CD8-positive, alpha-beta memory T cell (primary cell): Measurements from ENCODE around the gene ACTR3C. TPM values are rescaled to one million over a fixed set of nuclear protein-coding genes. Genes with fewer than 3 reads are reported as not detected.

Experiments
- CTCF ChIA-PET: fragments of 350-600 bp; sonication (Branson Sonifier 250); formaldehyde crosslinking; loops from one replicate; lab custom pipeline; 2021; ENCODE audit warnings: antibody characterized with exemption; lab: Charles Lee
- POLR2A ChIA-PET: fragments of 350-600 bp; sonication (Branson Sonifier 250); formaldehyde crosslinking; loops from one replicate; lab custom pipeline; 2021; ENCODE audit warnings: antibody characterized with exemption; lab: Charles Lee
- DNase-seq, 5 donors: peaks; one replicate each; pipeline versions ENCODE4 v3.0.0 to v3.0.0-alpha.2; 2020 to 2022; ENCODE audit warnings: mixed read lengths in 1 of 5
- H3K27ac ChIP-seq: one replicate; pipeline ENCODE4 v1.7.0; 2013; ENCODE audit warnings: low read depth, mild to moderate bottlenecking, low read length, moderate library complexity
- H3K27me3 ChIP-seq: 2 replicates; pipeline ENCODE4 v1.7.0; 2013; ENCODE audit warnings: low read length, mild to moderate bottlenecking; ENCODE audit not compliant: insufficient read depth, poor library complexity, severe bottlenecking
- H3K36me3 ChIP-seq: 2 replicates; pipeline ENCODE4 v1.7.0; 2013; ENCODE audit warnings: mild to moderate bottlenecking, low read length, moderate library complexity; ENCODE audit not compliant: insufficient read depth
- H3K4me1 ChIP-seq: 2 replicates; pipeline ENCODE4 v1.7.0; 2013; ENCODE audit warnings: mild to moderate bottlenecking, low read length, moderate library complexity; ENCODE audit not compliant: insufficient read depth
- H3K4me3 ChIP-seq: 2 replicates; pipeline ENCODE4 v1.7.0; 2013; ENCODE audit warnings: mild to moderate bottlenecking, low read length
- H3K9me3 ChIP-seq: 2 replicates; pipeline ENCODE4 v1.7.0; 2013; ENCODE audit warnings: mild to moderate bottlenecking, low read length
- H3K27ac Mint-ChIP-seq, 8 donors: one replicate each; pipeline ENCODE4 v1.8.0; 2020 to 2021; ENCODE audit warnings: mixed read lengths in 8 of 8, mild to moderate bottlenecking in 6 of 8, inconsistent platforms in 3 of 8, moderate library complexity in 3 of 8
- H3K27me3 Mint-ChIP-seq, 2 donors: one replicate each; pipeline ENCODE4 v1.8.0; 2020 to 2021; ENCODE audit warnings: mixed read lengths in 2 of 2, mild to moderate bottlenecking in 1 of 2, moderate library complexity in 1 of 2
- H3K36me3 Mint-ChIP-seq, 3 donors: one replicate each; pipeline ENCODE4 v1.8.0; 2020 to 2021; ENCODE audit warnings: mixed read lengths in 3 of 3, inconsistent platforms in 1 of 3, mild to moderate bottlenecking in 1 of 3
- H3K4me1 Mint-ChIP-seq, 3 donors: one replicate each; pipeline ENCODE4 v1.8.0; 2020 to 2021; ENCODE audit warnings: mixed read lengths in 3 of 3, inconsistent platforms in 1 of 3, mild to moderate bottlenecking in 1 of 3
- H3K4me3 Mint-ChIP-seq, 7 donors: one replicate each; pipeline ENCODE4 v1.8.0; 2020 to 2021; ENCODE audit warnings: mixed read lengths in 7 of 7, mild to moderate bottlenecking in 6 of 7, moderate library complexity in 4 of 7, inconsistent platforms in 2 of 7
- H3K9me3 Mint-ChIP-seq, 5 donors: one replicate each; pipeline ENCODE4 v1.8.0; 2020 to 2022; ENCODE audit warnings: mixed read lengths in 5 of 5, mild to moderate bottlenecking in 3 of 5, moderate library complexity in 2 of 5, inconsistent platforms in 1 of 5
- polyA plus RNA-seq: library from polyadenylated mRNA; unstranded; fragments of 300-500 nt; fragmentation: Illumina TruSeq; gene quantifications from one replicate; pipeline ENCODE4 v1.2.3, GENCODE V29; 2021
- total RNA-seq, 2 experiments: library from RNA; stranded (reverse); gene quantifications; one replicate each; pipeline ENCODE4 v1.2.3, GENCODE V29; 2021

The ACTR3C gene
- total and polyA plus RNA-seq, 3 experiments from 2014 or later, result 4.5 to 6.6 (median 4.7) TPM

DNA sequence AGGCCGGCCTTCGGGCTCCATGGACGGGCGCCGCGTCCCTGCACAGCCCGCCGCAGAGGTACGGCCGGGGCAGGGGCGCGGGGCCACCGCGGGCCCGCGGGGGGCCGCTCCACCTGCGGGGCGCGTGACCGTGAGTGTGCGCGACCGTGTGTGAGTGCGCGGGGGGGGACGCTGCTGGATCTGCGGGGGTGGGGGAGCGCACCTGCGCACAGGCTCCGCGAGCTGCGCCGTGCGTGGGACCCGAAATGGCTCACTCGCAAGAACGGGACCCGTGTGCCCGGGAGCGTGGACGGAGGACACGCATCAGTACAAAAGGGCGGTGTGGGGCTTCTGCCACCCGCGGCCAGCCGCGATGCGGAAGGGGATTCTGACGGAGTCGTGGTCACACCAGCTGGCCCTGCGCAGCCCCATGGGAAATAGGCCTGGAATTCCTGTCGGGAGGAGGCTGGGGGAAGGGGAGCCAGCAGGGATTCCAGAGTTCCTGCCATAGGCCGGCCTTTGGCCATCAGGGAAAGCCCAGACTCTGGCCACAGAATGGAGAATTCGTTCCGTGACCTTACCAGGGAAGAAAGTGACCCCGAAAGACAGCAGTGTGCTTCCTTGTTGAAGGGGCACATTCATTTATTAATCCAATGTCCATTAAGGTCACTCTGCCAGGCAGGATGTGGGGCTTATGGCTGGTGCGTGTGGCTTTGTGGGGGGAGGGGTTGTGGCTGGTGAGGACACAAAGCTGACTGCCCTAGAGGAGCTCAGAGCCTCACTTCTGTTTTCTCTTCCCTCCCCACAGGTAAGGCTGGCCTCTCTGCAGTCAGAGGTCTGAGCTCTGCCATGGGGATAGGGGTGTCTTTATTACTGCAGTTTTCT, 45.8 kb upstream of the ACTR3C start:
- Histone ChIP-seq H3K27ac (peak overlapping the region; percentile 94), H3K9me3 (no peaks in the 10 kb centered on the region), H3K4me3 (peak overlapping the region; percentile 83), H3K36me3 (no peaks in the 10 kb centered on the region), H3K27me3 (no peaks in the 10 kb centered on the region), H3K4me1 (peaks cover 36% of the 10 kb centered on the region)
- Mint-ChIP-seq H3K4me3 (peak overlapping the region; percentile 94 to 97 (median 94)), H3K4me1 (peaks cover 31 to 46% (median 32%) of the 10 kb centered on the region in 3 donors), H3K27me3 (peaks cover 0 to 2% of the 10 kb centered on the region in 2 donors), H3K27ac (peak overlapping the region; percentile 88 to 97 (median 94)), H3K9me3 (no peaks in the 10 kb centered on the region), H3K36me3 (peaks cover 0 to 34% (median 0%) of the 10 kb centered on the region in 3 donors)
- CTCF ChIA-PET, result interaction anchor here (0.7 to 2.7 kb wide), 9 partner anchors 9 to 215 kb away, joined by 3 to 9 read pairs (median 4); partner anchors contain the start of genes ACTR3C and LRRC61
- peak in 4 of 5 donors; percentile 41 to 76 (median 58) for DNase-seq
- POLR2A ChIA-PET, result interaction anchor here (0.9 to 2.6 kb wide), 6 partner anchors 9 to 37 kb away, joined by 3 to 24 read pairs (median 5); a partner anchor contains a TSS

DNA sequence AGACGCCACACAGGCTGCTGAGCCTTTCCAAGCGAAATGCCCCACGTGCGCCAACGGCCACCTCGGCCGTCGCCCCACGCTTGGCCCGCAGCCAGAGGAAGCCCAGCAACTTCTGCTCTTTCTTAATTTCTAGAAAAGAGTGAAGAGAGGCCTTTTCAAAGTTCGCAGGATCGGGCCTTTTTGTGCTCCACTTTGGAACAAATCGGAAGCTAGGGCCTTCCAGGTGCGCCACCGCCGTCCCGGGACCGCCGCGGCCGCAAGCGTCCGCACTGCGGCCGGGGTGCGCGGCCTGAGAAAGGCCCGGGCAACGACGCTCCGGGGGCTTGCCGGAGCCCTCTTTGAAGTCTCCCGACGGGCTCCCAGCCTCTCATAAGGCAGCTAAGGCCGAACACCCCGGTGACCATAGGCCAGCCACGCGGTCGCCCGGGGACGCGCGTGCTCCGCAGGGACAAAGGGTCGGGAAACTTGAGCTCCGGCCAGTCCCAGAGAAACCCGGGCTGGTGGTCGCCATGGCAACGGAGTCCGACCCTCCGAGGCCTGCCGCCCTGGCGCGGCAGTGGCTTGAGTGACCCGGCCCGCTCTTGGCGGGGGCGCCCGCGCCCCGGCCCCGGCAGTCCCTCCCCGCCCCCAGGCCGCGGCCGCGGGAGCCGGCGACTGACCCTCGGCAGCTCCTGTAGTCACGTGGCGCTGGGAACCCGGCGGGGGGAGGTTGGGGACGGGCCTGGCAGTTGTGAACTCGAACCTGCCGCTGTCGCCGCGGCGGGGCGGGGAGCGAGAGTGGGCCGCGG, 44.9 kb upstream of the ACTR3C start, which contains the start of gene REPIN1:
TSS of gene REPIN1 (plus strand) at position 727 of the 788 bp plus-strand sequence. CDS start 890 bp downstream, outside the sequence.
- H3K9me3 Mint-ChIP-seq, result no peaks in the 10 kb centered on the region
- H3K4me1 Mint-ChIP-seq, result peaks cover 27 to 42% (median 33%) of the 10 kb centered on the region in 3 donors
- peaks cover 0 to 27% (median 0%) of the 10 kb centered on the region in 3 donors for H3K36me3 Mint-ChIP-seq
- peak within 1 kb of the TSS; percentile 94 to 99 (median 95) for H3K4me3 Mint-ChIP-seq
- H3K27me3 Mint-ChIP-seq, result peaks cover 0 to 2% of the 10 kb centered on the region in 2 donors
- Histone ChIP-seq H3K4me3 (peak within 1 kb of the TSS; percentile 83), H3K36me3 (no peaks in the 10 kb centered on the region), H3K27ac (peak within 1 kb of the TSS; percentile 94), H3K4me1 (peaks cover 39% of the 10 kb centered on the region), H3K9me3 (no peaks in the 10 kb centered on the region), H3K27me3 (no peaks in the 10 kb centered on the region)
- ChIA-PET POLR2A (interaction anchor here (0.6 to 2.6 kb wide), 6 partner anchors 10 to 1083 kb away, joined by 3 to 24 read pairs (median 4); a partner anchor contains a TSS), CTCF (interaction anchor here (0.7 to 2.2 kb wide), 6 partner anchors 10 to 46 kb away, joined by 3 to 7 read pairs (median 6); partner anchors contain the start of genes ACTR3C and LRRC61)
- peak within 1 kb of the TSS; percentile 93 to 99 (median 94) for H3K27ac Mint-ChIP-seq
- DNase-seq, result peak; percentile 72 to 86 (median 77)

- peaks cover 36% of the 10 kb centered on the region for H3K4me1 ChIP-seq
- no peaks in the 10 kb centered on the region for H3K36me3 ChIP-seq
- Mint-ChIP-seq H3K27me3 (peaks cover 0 to 2% of the 10 kb centered on the region in 2 donors), H3K4me3 (peak overlapping the region; percentile 88 to 99 (median 94)), H3K36me3 (peaks cover 0 to 21% (median 0%) of the 10 kb centered on the region in 3 donors), H3K9me3 (no peaks in the 10 kb centered on the region), H3K27ac (peak overlapping the region; percentile 71 to 99 (median 90)), H3K4me1 (peaks cover 27 to 36% (median 33%) of the 10 kb centered on the region in 3 donors)
- ChIA-PET CTCF (interaction anchor here (1.2 to 2.2 kb wide), 5 partner anchors 10 to 45 kb away, joined by 3 to 7 read pairs (median 6); partner anchors contain the start of genes ACTR3C and LRRC61), POLR2A (interaction anchor here (0.9 to 2.6 kb wide), 4 partner anchors 11 to 39 kb away, joined by 3 to 24 read pairs (median 4); a partner anchor contains a TSS)
- H3K27me3 ChIP-seq, result no peaks in the 10 kb centered on the region
- DNase-seq, result no peak
- H3K27ac ChIP-seq, result peak overlapping the region; percentile 94
- H3K4me3 ChIP-seq, result peak overlapping the region; percentile 83
- no peaks in the 10 kb centered on the region for H3K9me3 ChIP-seq
Measured at GRCh38 chr7:150367677-150368095, 44.3 kb upstream of the ACTR3C start.

- H3K4me3 Mint-ChIP-seq, result peak overlapping the region in 5 of 7 donors; percentile 14 to 80 (median 37)
- ChIA-PET CTCF (interaction anchor here (0.8 to 2.0 kb wide), 4 partner anchors 10 to 41 kb away, joined by 3 to 9 read pairs (median 5); no protein-coding TSS in a partner anchor), POLR2A (no interaction called here)
- H3K27ac Mint-ChIP-seq, result peak overlapping the region; percentile 15 to 92 (median 70)
- H3K27me3 Mint-ChIP-seq, result peaks cover 0 to 2% of the 10 kb centered on the region in 2 donors
- Histone ChIP-seq H3K4me3 (no peak overlapping the region), H3K36me3 (no peaks in the 10 kb centered on the region), H3K27me3 (no peaks in the 10 kb centered on the region), H3K27ac (peak overlapping the region; percentile 62), H3K9me3 (no peaks in the 10 kb centered on the region), H3K4me1 (peaks cover 36% of the 10 kb centered on the region)
- no peaks in the 10 kb centered on the region for H3K9me3 Mint-ChIP-seq
- peaks cover 0 to 11% (median 0%) of the 10 kb centered on the region in 3 donors for H3K36me3 Mint-ChIP-seq
- DNase-seq, result no peak
- peaks cover 26 to 34% (median 32%) of the 10 kb centered on the region in 3 donors for H3K4me1 Mint-ChIP-seq
Measured at GRCh38 chr7:150365673-150366398, 42.5 kb upstream of the ACTR3C start.

DNA sequence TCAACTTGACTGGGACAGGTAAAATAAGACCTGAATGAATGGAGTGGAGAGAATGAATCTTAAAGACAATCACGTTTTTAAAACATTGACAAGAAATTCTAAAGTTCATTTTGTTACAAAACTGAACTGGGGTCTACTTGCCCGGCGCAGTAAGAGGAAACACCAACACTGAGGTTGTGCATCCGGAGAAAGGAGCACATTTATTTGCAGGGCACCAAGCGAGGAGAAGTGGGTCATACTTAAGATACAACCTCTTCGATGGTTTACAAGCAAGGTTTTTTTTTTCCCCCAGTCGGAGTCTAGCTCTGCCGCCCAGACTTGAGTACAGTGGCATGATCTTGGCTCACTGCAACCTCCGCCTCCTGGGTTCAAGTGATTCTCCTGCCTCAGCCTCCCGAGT, 41.8 kb upstream of the ACTR3C start:
- no peak for DNase-seq
- H3K4me3 Mint-ChIP-seq, result peak overlapping the region in 1 of 7 donors; percentile 80
- Histone ChIP-seq H3K9me3 (no peaks in the 10 kb centered on the region), H3K4me1 (peaks cover 31% of the 10 kb centered on the region), H3K27me3 (no peaks in the 10 kb centered on the region), H3K36me3 (no peaks in the 10 kb centered on the region), H3K4me3 (no peak overlapping the region), H3K27ac (no peak overlapping the region)
- peaks cover 0 to 6% (median 0%) of the 10 kb centered on the region in 3 donors for H3K36me3 Mint-ChIP-seq
- ChIA-PET POLR2A (no interaction called here), CTCF (interaction anchor here (2.0 kb wide), 1 partner anchor 10 kb away, joined by 7 read pairs; no protein-coding TSS in a partner anchor)
- peaks cover 23 to 28% (median 25%) of the 10 kb centered on the region in 3 donors for H3K4me1 Mint-ChIP-seq
- H3K9me3 Mint-ChIP-seq, result no peaks in the 10 kb centered on the region
- peak overlapping the region in 6 of 8 donors; percentile 37 to 92 (median 69) for H3K27ac Mint-ChIP-seq
- H3K27me3 Mint-ChIP-seq, result peaks cover 0 to 2% of the 10 kb centered on the region in 2 donors

DNA sequence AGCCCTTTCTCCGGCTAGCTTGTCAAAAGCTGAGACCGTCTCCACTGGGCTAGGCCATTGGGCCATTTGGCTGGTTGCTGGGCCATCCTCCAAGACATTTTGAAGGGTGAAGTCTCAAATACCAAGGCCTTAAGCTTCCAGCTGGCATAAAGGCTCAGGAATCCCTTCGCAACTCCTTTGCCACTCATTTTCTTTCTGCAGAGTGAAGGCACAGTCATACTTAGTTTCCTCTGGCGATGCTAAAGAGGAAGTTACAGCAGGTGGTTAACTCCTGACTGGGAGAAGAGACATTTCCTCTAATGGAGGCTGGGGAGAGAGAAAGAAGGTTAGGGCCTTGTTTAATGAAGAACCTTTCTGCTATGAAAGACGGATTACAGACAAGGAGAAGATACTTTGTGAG, 40.5 kb upstream of the ACTR3C start:
- peak overlapping the region in 1 of 8 donors; percentile 60 for H3K27ac Mint-ChIP-seq
- H3K4me3 Mint-ChIP-seq, result peak overlapping the region in 1 of 7 donors; percentile 71
- CTCF ChIA-PET, result interaction anchor here (2.0 kb wide), 1 partner anchor 8 kb away, joined by 7 read pairs; no protein-coding TSS in a partner anchor
- peaks cover 27% of the 10 kb centered on the region for H3K4me1 ChIP-seq
- H3K27ac ChIP-seq, result no peak overlapping the region
- peaks cover 0 to 1% (median 0%) of the 10 kb centered on the region in 5 donors for H3K9me3 Mint-ChIP-seq
- DNase-seq, result no peak
- peaks cover 0 to under 1% of the 10 kb centered on the region in 2 donors for H3K27me3 Mint-ChIP-seq
- H3K36me3 Mint-ChIP-seq, result peaks cover 0 to 3% (median 0%) of the 10 kb centered on the region in 3 donors
- H3K36me3 ChIP-seq, result no peaks in the 10 kb centered on the region
- no peak overlapping the region for H3K4me3 ChIP-seq
- no peaks in the 10 kb centered on the region for H3K9me3 ChIP-seq
- POLR2A ChIA-PET, result no interaction called here
- H3K27me3 ChIP-seq, result no peaks in the 10 kb centered on the region
- H3K4me1 Mint-ChIP-seq, result peaks cover 21 to 26% (median 25%) of the 10 kb centered on the region in 3 donors
